ENCODE measurements around the gene PGAM2. TPM values are rescaled to one million over a fixed set of nuclear protein-coding genes. Genes with fewer than 3 reads are reported as not detected.

PGAM2 gene
- total and polyA plus RNA-seq, 2 experiments from 2014 or later, result not detected

GRCh38 chr7:44112231-44112996, 47.0 kb upstream of the PGAM2 start:
- no peak for TF ChIP-seq EZH2 (IDR thresholded peaks at IDR 0.05; ENCODE audit: insufficient read depth, poor library complexity, severe bottlenecking)
- no peak for TF ChIP-seq EZH2phosphoT487 (IDR thresholded peaks at IDR 0.05; ENCODE audit: insufficient read depth, low read depth)

GRCh38 chr7:44111761-44112160, 46.4 kb upstream of the PGAM2 start:
- in situ Hi-C loops (cut with MboI), result no loop called here
- no peak overlapping the region for H3K4me2 ChIP-seq (ENCODE audit: unreplicated experiment)

More at GRCh38 chr7:44112231-44112996, 47.0 kb upstream of the PGAM2 start:
- Histone ChIP-seq H3K27ac (no peak overlapping the region), H3F3A (ENCODE audit: insufficient read depth) (no peaks in the 10 kb centered on the region), H2AFZ (no peak overlapping the region), H3K36me3 (ENCODE audit: low read depth) (no peaks in the 10 kb centered on the region), H3K9ac (no peak overlapping the region), H3K79me2 (ENCODE audit: insufficient read depth) (peaks cover 5% of the 10 kb centered on the region), H3K4me2 (ENCODE audit: unreplicated experiment) (no peak overlapping the region), H3K4me3 (no peak overlapping the region), H3K9me2 (ENCODE audit: insufficient read depth) (no peaks in the 10 kb centered on the region), H4K20me1 (ENCODE audit: insufficient read depth) (no peaks in the 10 kb centered on the region), H3K27me3 (replicated peaks; ENCODE audit: insufficient read depth) (no peaks in the 10 kb centered on the region), H3K4me1 (ENCODE audit: insufficient read depth) (no peaks in the 10 kb centered on the region), H3K9me3 (ENCODE audit: low read depth) (no peaks in the 10 kb centered on the region)
- no peak for DNase-seq
- 75 to 77% methylated on average over 34 to 41 of the region's 41 CpGs for WGBS, 2 experiments (ENCODE audit: low coverage in 1 of 2, low lambda C conversion rate in 2 of 2, missing lambda C conversion rate in 2 of 2)
- in situ Hi-C loops (cut with MboI), result no loop called here

GRCh38 chr7:44110719-44111635, 45.6 kb upstream of the PGAM2 start:
- no peaks in the 10 kb centered on the region for H3K27me3 ChIP-seq (replicated peaks; ENCODE audit: insufficient read depth)
- H4K20me1 ChIP-seq (ENCODE audit: insufficient read depth), result no peaks in the 10 kb centered on the region
- no peak for TF ChIP-seq EZH2 (IDR thresholded peaks at IDR 0.05; ENCODE audit: insufficient read depth, poor library complexity, severe bottlenecking)
- TF ChIP-seq EZH2phosphoT487 (IDR thresholded peaks at IDR 0.05; ENCODE audit: insufficient read depth, low read depth), result no peak
- H3K27ac ChIP-seq, result no peak overlapping the region
- peaks cover 9% of the 10 kb centered on the region for H3K4me1 ChIP-seq (ENCODE audit: insufficient read depth)
- no peak overlapping the region for H3K9ac ChIP-seq
- H3K9me2 ChIP-seq (ENCODE audit: insufficient read depth), result no peaks in the 10 kb centered on the region
- 77 to 80% methylated on average over 25 to 27 of the region's 27 CpGs for WGBS, 2 experiments (ENCODE audit: low coverage in 1 of 2, low lambda C conversion rate in 2 of 2, missing lambda C conversion rate in 2 of 2)
- no peak overlapping the region for H2AFZ ChIP-seq
- H3K79me2 ChIP-seq (ENCODE audit: insufficient read depth), result peaks cover 19% of the 10 kb centered on the region
- H3K4me3 ChIP-seq, result no peak overlapping the region
- no peak for DNase-seq
- H3F3A ChIP-seq (ENCODE audit: insufficient read depth), result no peaks in the 10 kb centered on the region
- H3K9me3 ChIP-seq (ENCODE audit: low read depth), result no peaks in the 10 kb centered on the region
- no peak overlapping the region for H3K4me2 ChIP-seq (ENCODE audit: unreplicated experiment)
- in situ Hi-C loops (cut with MboI), result no loop called here
- H3K36me3 ChIP-seq (ENCODE audit: low read depth), result no peaks in the 10 kb centered on the region

More at GRCh38 chr7:44111761-44112160, 46.4 kb upstream of the PGAM2 start:
- Histone ChIP-seq H3K4me3 (no peak overlapping the region), H4K20me1 (ENCODE audit: insufficient read depth) (no peaks in the 10 kb centered on the region), H3K9me3 (ENCODE audit: low read depth) (no peaks in the 10 kb centered on the region), H3K27ac (no peak overlapping the region), H3K9me2 (ENCODE audit: insufficient read depth) (no peaks in the 10 kb centered on the region), H3K36me3 (ENCODE audit: low read depth) (no peaks in the 10 kb centered on the region), H3F3A (ENCODE audit: insufficient read depth) (no peaks in the 10 kb centered on the region), H3K9ac (no peak overlapping the region), H2AFZ (no peak overlapping the region), H3K27me3 (replicated peaks; ENCODE audit: insufficient read depth) (no peaks in the 10 kb centered on the region), H3K79me2 (ENCODE audit: insufficient read depth) (peaks cover 12% of the 10 kb centered on the region), H3K4me1 (ENCODE audit: insufficient read depth) (peaks cover 1% of the 10 kb centered on the region; the same call in 1 of the 2 replicates)
- DNase-seq, result no peak
- no peak for TF ChIP-seq EZH2 (IDR thresholded peaks at IDR 0.05; ENCODE audit: insufficient read depth, poor library complexity, severe bottlenecking)
- WGBS, 2 experiments (ENCODE audit: low coverage in 1 of 2, low lambda C conversion rate in 2 of 2, missing lambda C conversion rate in 2 of 2), result 87 to 89% methylated on average over 15 to 16 of the region's 16 CpGs

- in situ Hi-C loops (cut with MboI), result no loop called here
- H3K9ac ChIP-seq, result no peak overlapping the region
- no peaks in the 10 kb centered on the region for H3K27me3 ChIP-seq (replicated peaks; ENCODE audit: insufficient read depth)
- 83 to 85% methylated on average over 13 to 18 of the region's 18 CpGs for WGBS, 2 experiments (ENCODE audit: low coverage in 1 of 2, low lambda C conversion rate in 2 of 2, missing lambda C conversion rate in 2 of 2)
- H3K4me2 ChIP-seq (ENCODE audit: unreplicated experiment), result no peak overlapping the region
- H3K9me3 ChIP-seq (ENCODE audit: low read depth), result no peaks in the 10 kb centered on the region
- peaks cover 19% of the 10 kb centered on the region for H3K4me1 ChIP-seq (ENCODE audit: insufficient read depth)
- no peak for DNase-seq
- no peak overlapping the region for H3K4me3 ChIP-seq
- H2AFZ ChIP-seq, result no peak overlapping the region
- H3K79me2 ChIP-seq (ENCODE audit: insufficient read depth), result peaks cover 26% of the 10 kb centered on the region
- no peaks in the 10 kb centered on the region for H4K20me1 ChIP-seq (ENCODE audit: insufficient read depth)
- no peaks in the 10 kb centered on the region for H3K9me2 ChIP-seq (ENCODE audit: insufficient read depth)
- H3F3A ChIP-seq (ENCODE audit: insufficient read depth), result no peaks in the 10 kb centered on the region
- TF ChIP-seq EZH2 (IDR thresholded peaks at IDR 0.05; ENCODE audit: insufficient read depth, poor library complexity, severe bottlenecking) (no peak), EZH2phosphoT487 (IDR thresholded peaks at IDR 0.05; ENCODE audit: insufficient read depth, low read depth) (no peak)
- H3K36me3 ChIP-seq (ENCODE audit: low read depth), result no peaks in the 10 kb centered on the region
- no peak overlapping the region for H3K27ac ChIP-seq
Measured at GRCh38 chr7:44109991-44110390, 44.6 kb upstream of the PGAM2 start.
